K562 (cell line): ENCODE measurements around the gene MMP27. TPM values are rescaled to one million over a fixed set of nuclear protein-coding genes. Genes with fewer than 3 reads are reported as not detected.

Source experiments
- ATAC-seq: fragments of 200-7000 bp; cut with Tn5 transposase; 3 replicates; pipeline ENCODE4 v1.9.1; 2020; ENCODE audit warnings: moderate library complexity
- BruUV-seq: library from RNA; stranded (reverse); fragments of 400-500 nt; replicated peaks from 2 replicates; lab custom pipeline; 2021; lab: Mats Ljungman, UMichigan
- CTCF ChIA-PET: fragments of 300-600 bp; formaldehyde crosslinking; extraction: SDS; loops from one replicate; lab custom pipeline; 2021; ENCODE audit warnings: low intra/inter-chr PET ratio; lab: Yijun Ruan, JAX
- POLR2A ChIA-PET: fragments of 300-600, 350-650 bp; sonication (Branson Sonifier 250); formaldehyde crosslinking; extraction: SDS; loops from one replicate; lab custom pipeline; 2021; ENCODE audit warnings: antibody characterized with exemption, inconsistent platforms; lab: Yijun Ruan, JAX
- DNase-seq, 4 experiments: peaks; one replicate each; pipeline versions ENCODE4 v3.0.0 to v3.0.0-alpha.2; 2011 to 2018; ENCODE audit warnings: low spot score in 3 of 4, mixed read lengths in 3 of 4; ENCODE audit errors: extremely low read depth in 1 of 4
- FAIRE-seq: peaks from 2 replicates; lab custom pipeline; 2011; peaks lifted over from hg19 to GRCh38; lab: Jason Lieb, UNC
- H2AFZ ChIP-seq: 2 replicates; pipeline ENCODE4 v1.6.0; 2011; ENCODE audit warnings: low read depth, low read length, control low read depth, inconsistent platforms
- H3K27ac ChIP-seq: fragments of 200-600 bp; 3 replicates; pipeline ENCODE4 v1.8.0; 2011; ENCODE audit warnings: low read depth, mild to moderate bottlenecking, control low read depth, inconsistent platforms, low read length, moderate library complexity, mixed read lengths; ENCODE audit errors: extremely low read depth
- H3K27me3 ChIP-seq, 2 experiments: fragments of 300-600 bp in 1 of 2; 2 replicates in 1 of 2; 3 replicates in 1 of 2; pipeline versions ENCODE4 v1.6.0 to v1.8.0; 2011; ENCODE audit warnings: inconsistent platforms in 2 of 2, low read length in 2 of 2, mild to moderate bottlenecking in 1 of 2, mixed read lengths in 1 of 2, moderate library complexity in 1 of 2; ENCODE audit not compliant: control insufficient read depth in 2 of 2, insufficient read depth in 2 of 2
- H3K36me3 ChIP-seq: fragments of 300-600 bp; 3 replicates; pipeline ENCODE4 v1.8.0; 2011; ENCODE audit warnings: mild to moderate bottlenecking, low read length, inconsistent platforms; ENCODE audit not compliant: control insufficient read depth, insufficient read depth
- H3K4me1 ChIP-seq, 2 experiments: fragments of 200-600 bp in 1 of 2; replicated peaks in 1 of 2; 2 replicates in 1 of 2; 3 replicates in 1 of 2; pipeline versions ENCODE4 v1.5.1 to v1.8.0; 2011; ENCODE audit warnings: inconsistent platforms in 2 of 2, low read length in 2 of 2, mild to moderate bottlenecking in 1 of 2, mixed read lengths in 1 of 2, moderate library complexity in 1 of 2; ENCODE audit not compliant: control insufficient read depth in 2 of 2, insufficient read depth in 2 of 2
- H3K4me2 ChIP-seq: 2 replicates; pipeline ENCODE4 v1.6.1; 2011; ENCODE audit warnings: low read length, control low read depth, inconsistent platforms, mixed read lengths; ENCODE audit not compliant: insufficient read depth
- H3K4me3 ChIP-seq: fragments of 200-600 bp; sonication (generic), shearing (Covaris generic); 2 replicates; pipeline ENCODE4 v1.5.1; 2016; ENCODE audit warnings: control low read depth, inconsistent platforms
- H3K79me2 ChIP-seq: fragments of 200-600 bp; 3 replicates; pipeline ENCODE4 v1.8.0; 2011; ENCODE audit warnings: low read length, inconsistent platforms; ENCODE audit not compliant: control insufficient read depth, insufficient read depth
- H3K9ac ChIP-seq, 2 experiments: 2 replicates each; pipeline versions ENCODE4 v1.6.0 to v1.6.1; 2011; ENCODE audit warnings: low read depth in 2 of 2, low read length in 2 of 2, control low read depth in 1 of 2, inconsistent platforms in 1 of 2, mild to moderate bottlenecking in 1 of 2, mixed read lengths in 1 of 2; ENCODE audit not compliant: insufficient read depth in 1 of 2
- H3K9me1 ChIP-seq: one replicate; pipeline ENCODE4 v1.6.0; 2011; ENCODE audit warnings: inconsistent platforms, mild to moderate bottlenecking, low read length, moderate library complexity; ENCODE audit not compliant: control insufficient read depth, insufficient read depth
- H3K9me3 ChIP-seq: replicated peaks from 2 replicates; pipeline ENCODE4 v1.5.1; 2011; ENCODE audit warnings: low read depth, low read length, inconsistent platforms; ENCODE audit not compliant: control insufficient read depth, insufficient read depth
- H4K20me1 ChIP-seq: replicated peaks from 2 replicates; pipeline ENCODE4 v1.6.1; 2011; ENCODE audit warnings: low read length, inconsistent platforms, mixed read lengths; ENCODE audit not compliant: control insufficient read depth, insufficient read depth
- BRD4 ChIP-seq: fragments of 200-600 bp; sonication (generic); IDR thresholded peaks from 2 replicates; pipeline ENCODE4 v1.6.1; 2017; ENCODE audit warnings: inconsistent platforms
- CBX1 ChIP-seq: sonication (generic); IDR thresholded peaks from 2 replicates; pipeline ENCODE4 v1.6.1; 2016; ENCODE audit warnings: antibody characterized with exemption, low read depth, mild to moderate bottlenecking
- CEBPB ChIP-seq: fragments of 450-650 bp; IDR thresholded peaks from 2 replicates; pipeline ENCODE4 v1.6.1; 2016; ENCODE audit warnings: missing genetic modification characterization, missing compliant biosample characterization
- CEBPG ChIP-seq, 3 experiments: fragments of 200-800 bp in 1 of 3; sonication (Bioruptor generic) in 1 of 3; sonication (generic) in 1 of 3; formaldehyde crosslinking in 1 of 3; IDR thresholded peaks in 2 of 3; conservative IDR thresholded peaks in 1 of 3; 2 replicates each; pipeline versions ENCODE4 v1.6.1 to v1.8.0; 2016 to 2022; ENCODE audit warnings: missing compliant biosample characterization in 2 of 3, missing genetic modification characterization in 2 of 3, mild to moderate bottlenecking in 1 of 3, missing genetic modification reagents in 1 of 3
- JUN ChIP-seq, 2 experiments: sonication (generic) in 1 of 2; formaldehyde crosslinking in 1 of 2; IDR thresholded peaks; 2 replicates each; pipeline versions ENCODE4 v1.6.1 to v1.8.0; 2012 to 2022; ENCODE audit warnings: borderline replicate concordance in 2 of 2, mild to moderate bottlenecking in 2 of 2, improper control_type of control experiment in 1 of 2, low read depth in 1 of 2, low read length in 1 of 2, missing genetic modification reagents in 1 of 2
- PHF8 ChIP-seq: fragments of 200-600 bp; sonication (generic); IDR thresholded peaks from 2 replicates; pipeline ENCODE4 v1.6.1; 2012; ENCODE audit warnings: mixed run types, mild to moderate bottlenecking, inconsistent platforms, low read length, moderate library complexity, borderline replicate concordance
- ZFP36 ChIP-seq: fragments of 150-350 bp; IDR thresholded peaks from 2 replicates; pipeline ENCODE4 v1.6.1; 2018; ENCODE audit warnings: low read length, low read depth; ENCODE audit not compliant: partially characterized antibody
- ZHX1 ChIP-seq: fragments of 150-350 bp; conservative IDR thresholded peaks from 2 replicates; pipeline ENCODE4 v1.6.1; 2014; ENCODE audit warnings: low read length
- ZNF398 ChIP-seq: fragments of 250-450 bp; sonication (Bioruptor Pico); IDR thresholded peaks from 2 replicates; pipeline ENCODE4 v1.8.0; 2021; ENCODE audit warnings: moderate library complexity, mild to moderate bottlenecking, inconsistent platforms
- in situ Hi-C: fragments of 300-500 bp; cut with MboI; formaldehyde crosslinking; loops from 4 replicates; pipeline ENCODE4 v1.15.0; 2018; ENCODE audit warnings: inconsistent platforms, mixed read lengths
- intact Hi-C: fragments of 100-400 bp; cut with micrococcal nuclease; formaldehyde crosslinking; loops from 2 replicates; pipeline ENCODE4 v1.14.2; 2022
- polyA plus RNA-seq, 8 experiments: library from polyadenylated mRNA; depleted of rRNA in 4 of 8; stranded (reverse) in 5 of 8; unstranded in 3 of 8; fragments of >200 nt; fragmentation: Nextera tagmentation in 2 of 8; fragmentation: Illumina TruSeq in 1 of 8; extraction: Ambion mirVana in 2 of 8; extraction: Trizol in 1 of 8; gene quantifications; 2 replicates each; pipeline versions ENCODE4 v1.2.1 to v1.2.3, GENCODE V29; 2011 to 2014; ENCODE audit warnings: inconsistent platforms in 1 of 8, missing spikeins in 1 of 8
- total RNA-seq, 7 experiments: library from RNA; depleted of rRNA in 6 of 7; stranded (reverse); fragments of >200 nt in 6 of 7; fragmentation: Illumina TruSeq in 2 of 7; extraction: Trizol in 2 of 7; gene quantifications; 2 replicates each; pipeline versions ENCODE4 v1.2.1 to v1.2.3, GENCODE V29; 2011 to 2021; ENCODE audit warnings: low replicate concordance in 1 of 7
- TF ChIP-seq, protein P1 (sequence below), 2 experiments: fragments of 450-650 bp; conservative IDR thresholded peaks; 2 replicates each; pipeline ENCODE4 v1.6.1; 2017; ENCODE audit warnings: mild to moderate bottlenecking in 2 of 2, moderate library complexity in 2 of 2

Gene MMP27
- total and polyA plus RNA-seq, 9 of the 15 experiments (the other 6 are each of a cell fraction or from before 2014, with no cell fraction given) = not detected

DNA sequence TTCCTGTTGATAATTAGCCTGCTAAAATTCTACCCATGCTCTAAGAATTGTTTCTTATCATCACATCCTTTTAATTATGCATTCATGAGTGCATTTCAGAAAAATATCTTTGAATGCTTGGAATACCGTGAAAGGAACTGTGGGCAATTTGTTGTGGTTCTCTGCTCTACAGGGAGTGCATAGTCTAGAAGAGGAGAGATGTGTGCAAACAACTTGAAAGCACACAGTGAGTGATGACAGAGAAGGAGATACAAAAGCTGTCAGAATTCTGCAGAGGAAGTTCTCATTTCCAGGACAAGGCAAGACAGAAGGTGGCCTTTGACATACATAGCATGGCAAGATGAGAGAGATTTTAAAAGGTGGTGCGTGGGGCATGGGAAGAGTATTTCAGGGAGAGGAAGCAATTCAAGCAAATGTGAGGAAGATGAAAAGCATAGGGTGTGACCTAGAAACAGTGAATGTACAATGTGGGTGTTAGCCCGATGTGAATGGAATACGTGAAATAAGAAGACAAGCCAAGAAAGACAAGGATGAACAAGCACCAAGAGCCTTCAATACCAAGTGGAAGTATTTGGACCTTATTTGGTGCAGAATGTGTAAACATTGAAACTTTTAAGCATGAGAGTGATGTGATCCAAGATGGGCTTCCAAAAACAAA lies 14.2 kb upstream of the MMP27 start (continued):
- TF ChIP-seq ZHX1 (no peak), PHF8 (no peak), JUN (IDR thresholded peaks at IDR 0.05; ENCODE audit: borderline replicate concordance, low read depth, low read length) (no peak), JUN (CRISPR knock-in tag; IDR thresholded peaks at IDR 0.05; ENCODE audit: borderline replicate concordance) (no peak)
- TF ChIP-seq, all 486 proteins: peak for 0

GRCh38 chr11:102717280-102717679 lies 11.7 kb upstream of the MMP27 start:
- H3K27ac ChIP-seq = no peak overlapping the region
- no peak overlapping the region for H2AFZ ChIP-seq
- TF ChIP-seq ZNF398 (CRISPR knock-in tag) = no peak
- peak; percentile 58 for TF ChIP-seq CEBPB (tag)
- no peak for TF ChIP-seq CBX1
- TF ChIP-seq ZFP36 = no peak
- no peak for TF ChIP-seq BRD4
- no peak for TF ChIP-seq CEBPG (CRISPR knock-in tag; IDR thresholded peaks at IDR 0.05)
- TF ChIP-seq CEBPG (tag; conservative IDR thresholded peaks at IDR 0.05 in 1 of 2, IDR thresholded peaks at IDR 0.05 in 1 of 2) = peak in 1 of 2 experiments; percentile 79; a peak in 2 of 4 replicates
- TF ChIP-seq, protein P1, sequence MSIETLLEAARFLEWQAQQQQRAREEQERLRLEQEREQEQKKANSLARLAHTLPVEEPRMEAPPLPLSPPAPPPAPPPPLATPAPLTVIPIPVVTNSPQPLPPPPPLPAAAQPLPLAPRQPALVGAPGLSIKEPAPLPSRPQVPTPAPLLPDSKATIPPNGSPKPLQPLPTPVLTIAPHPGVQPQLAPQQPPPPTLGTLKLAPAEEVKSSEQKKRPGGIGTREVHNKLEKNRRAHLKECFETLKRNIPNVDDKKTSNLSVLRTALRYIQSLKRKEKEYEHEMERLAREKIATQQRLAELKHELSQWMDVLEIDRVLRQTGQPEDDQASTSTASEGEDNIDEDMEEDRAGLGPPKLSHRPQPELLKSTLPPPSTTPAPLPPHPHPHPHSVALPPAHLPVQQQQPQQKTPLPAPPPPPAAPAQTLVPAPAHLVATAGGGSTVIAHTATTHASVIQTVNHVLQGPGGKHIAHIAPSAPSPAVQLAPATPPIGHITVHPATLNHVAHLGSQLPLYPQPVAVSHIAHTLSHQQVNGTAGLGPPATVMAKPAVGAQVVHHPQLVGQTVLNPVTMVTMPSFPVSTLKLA (conservative IDR thresholded peaks at IDR 0.05) = no peak
- DNase-seq = no peak
- no peaks in the 10 kb centered on the region for H3K36me3 ChIP-seq
- no TSS peak for BruUV-seq
- ATAC-seq = no peak
- H3K27me3 ChIP-seq = no peaks in the 10 kb centered on the region
- intact Hi-C loops = no loop called here
- H3K9me1 ChIP-seq = no peaks in the 10 kb centered on the region
- in situ Hi-C loops = no loop called here
- no peaks in the 10 kb centered on the region for H4K20me1 ChIP-seq
- H3K9me3 ChIP-seq = no peaks in the 10 kb centered on the region
- H3K4me2 ChIP-seq = no peak overlapping the region
- no peak overlapping the region for H3K4me3 ChIP-seq
- H3K79me2 ChIP-seq = no peaks in the 10 kb centered on the region
- CTCF ChIA-PET = no interaction called here
- POLR2A ChIA-PET = no interaction called here
- H3K9ac ChIP-seq = no peak overlapping the region
- no peaks in the 10 kb centered on the region for H3K4me1 ChIP-seq
- FAIRE-seq = no peak
